HL-60 (cell line): ENCODE results near the gene PRPF6.

ENCODE experiments used
- GABPA ChIP-seq: IDR thresholded peaks from 2 replicates; pipeline ENCODE4 v1.6.1; 2012; ENCODE audit warnings: low read depth
- POLR2AphosphoS5 ChIP-seq: IDR thresholded peaks from 2 replicates; pipeline ENCODE4 v1.6.1; 2012; ENCODE audit warnings: low read depth
- SPI1 ChIP-seq: IDR thresholded peaks from 2 replicates; pipeline ENCODE4 v1.6.1; 2012; ENCODE audit warnings: low read depth, mild to moderate bottlenecking, borderline replicate concordance
- TF ChIP-seq, protein P1 (sequence below): IDR thresholded peaks from one replicate; pipeline ENCODE4 v1.5.1; 2011; ENCODE audit warnings: low read length, control low read depth, inconsistent platforms; ENCODE audit not compliant: insufficient read depth
- TF ChIP-seq, protein P2 (sequence below): IDR thresholded peaks from 2 replicates; pipeline ENCODE4 v1.6.1; 2012; ENCODE audit warnings: low read depth; ENCODE audit not compliant: insufficient replicate concordance

DNA sequence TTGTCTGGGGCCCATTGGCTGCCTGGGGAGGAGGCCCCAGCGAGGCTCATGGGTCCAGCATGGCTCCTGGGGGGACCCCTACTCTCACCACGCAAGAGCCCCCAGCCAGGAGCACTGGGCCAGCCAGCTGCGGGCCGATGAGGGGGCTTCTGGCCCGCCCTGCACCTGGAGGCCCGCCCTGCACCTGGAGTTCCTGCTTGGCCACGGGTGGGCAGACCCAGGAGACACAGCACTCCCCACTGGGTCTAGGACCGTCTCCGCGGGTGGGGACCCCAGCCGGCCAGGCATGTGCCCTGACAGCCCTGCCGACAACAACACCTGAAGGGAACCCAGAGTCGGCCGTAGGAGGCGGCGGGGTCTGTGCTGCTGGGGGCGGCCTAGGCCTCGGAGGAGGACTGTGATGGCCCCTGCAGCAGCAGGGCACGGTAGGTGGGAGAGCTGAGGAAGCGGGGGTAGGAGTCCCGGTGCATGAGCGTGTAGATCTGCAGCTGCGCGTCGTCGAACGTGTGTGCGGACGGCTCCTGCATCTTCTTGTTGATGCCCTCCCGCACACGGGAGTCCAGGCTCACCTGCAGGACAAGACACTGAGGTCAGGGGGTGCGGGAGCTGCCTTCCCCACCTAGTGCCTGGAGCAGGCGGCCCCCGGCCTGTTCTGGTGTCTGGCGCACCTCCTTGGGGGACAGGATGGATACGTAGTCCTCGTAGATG is 92.7 kb downstream of the PRPF6 start:
- TF ChIP-seq, protein P1, sequence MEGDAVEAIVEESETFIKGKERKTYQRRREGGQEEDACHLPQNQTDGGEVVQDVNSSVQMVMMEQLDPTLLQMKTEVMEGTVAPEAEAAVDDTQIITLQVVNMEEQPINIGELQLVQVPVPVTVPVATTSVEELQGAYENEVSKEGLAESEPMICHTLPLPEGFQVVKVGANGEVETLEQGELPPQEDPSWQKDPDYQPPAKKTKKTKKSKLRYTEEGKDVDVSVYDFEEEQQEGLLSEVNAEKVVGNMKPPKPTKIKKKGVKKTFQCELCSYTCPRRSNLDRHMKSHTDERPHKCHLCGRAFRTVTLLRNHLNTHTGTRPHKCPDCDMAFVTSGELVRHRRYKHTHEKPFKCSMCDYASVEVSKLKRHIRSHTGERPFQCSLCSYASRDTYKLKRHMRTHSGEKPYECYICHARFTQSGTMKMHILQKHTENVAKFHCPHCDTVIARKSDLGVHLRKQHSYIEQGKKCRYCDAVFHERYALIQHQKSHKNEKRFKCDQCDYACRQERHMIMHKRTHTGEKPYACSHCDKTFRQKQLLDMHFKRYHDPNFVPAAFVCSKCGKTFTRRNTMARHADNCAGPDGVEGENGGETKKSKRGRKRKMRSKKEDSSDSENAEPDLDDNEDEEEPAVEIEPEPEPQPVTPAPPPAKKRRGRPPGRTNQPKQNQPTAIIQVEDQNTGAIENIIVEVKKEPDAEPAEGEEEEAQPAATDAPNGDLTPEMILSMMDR = no peak
- TF ChIP-seq GABPA = no peak
- TF ChIP-seq, protein P2, sequence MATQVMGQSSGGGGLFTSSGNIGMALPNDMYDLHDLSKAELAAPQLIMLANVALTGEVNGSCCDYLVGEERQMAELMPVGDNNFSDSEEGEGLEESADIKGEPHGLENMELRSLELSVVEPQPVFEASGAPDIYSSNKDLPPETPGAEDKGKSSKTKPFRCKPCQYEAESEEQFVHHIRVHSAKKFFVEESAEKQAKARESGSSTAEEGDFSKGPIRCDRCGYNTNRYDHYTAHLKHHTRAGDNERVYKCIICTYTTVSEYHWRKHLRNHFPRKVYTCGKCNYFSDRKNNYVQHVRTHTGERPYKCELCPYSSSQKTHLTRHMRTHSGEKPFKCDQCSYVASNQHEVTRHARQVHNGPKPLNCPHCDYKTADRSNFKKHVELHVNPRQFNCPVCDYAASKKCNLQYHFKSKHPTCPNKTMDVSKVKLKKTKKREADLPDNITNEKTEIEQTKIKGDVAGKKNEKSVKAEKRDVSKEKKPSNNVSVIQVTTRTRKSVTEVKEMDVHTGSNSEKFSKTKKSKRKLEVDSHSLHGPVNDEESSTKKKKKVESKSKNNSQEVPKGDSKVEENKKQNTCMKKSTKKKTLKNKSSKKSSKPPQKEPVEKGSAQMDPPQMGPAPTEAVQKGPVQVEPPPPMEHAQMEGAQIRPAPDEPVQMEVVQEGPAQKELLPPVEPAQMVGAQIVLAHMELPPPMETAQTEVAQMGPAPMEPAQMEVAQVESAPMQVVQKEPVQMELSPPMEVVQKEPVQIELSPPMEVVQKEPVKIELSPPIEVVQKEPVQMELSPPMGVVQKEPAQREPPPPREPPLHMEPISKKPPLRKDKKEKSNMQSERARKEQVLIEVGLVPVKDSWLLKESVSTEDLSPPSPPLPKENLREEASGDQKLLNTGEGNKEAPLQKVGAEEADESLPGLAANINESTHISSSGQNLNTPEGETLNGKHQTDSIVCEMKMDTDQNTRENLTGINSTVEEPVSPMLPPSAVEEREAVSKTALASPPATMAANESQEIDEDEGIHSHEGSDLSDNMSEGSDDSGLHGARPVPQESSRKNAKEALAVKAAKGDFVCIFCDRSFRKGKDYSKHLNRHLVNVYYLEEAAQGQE = no peak
- no peak for TF ChIP-seq POLR2AphosphoS5
- no peak for TF ChIP-seq SPI1
